Measurements from ENCODE around the gene ELMO3. TPM values are rescaled to one million over a fixed set of nuclear protein-coding genes. Genes with fewer than 3 reads are reported as not detected.
A peak's percentile ranks its signal among the peaks of the same experiment; 100 is the strongest.

The ELMO3 gene
- total and polyA plus RNA-seq, 2 of the 4 experiments (the other 2 are of a cell fraction): 0.36 to 1.6 TPM

- H3K36me3 ChIP-seq (ENCODE audit: control insufficient read depth, insufficient read depth, low read length): peaks cover 9% of the 10 kb centered on the region
- CTCF ChIA-PET: no interaction called here
These were observed 9.4 kb downstream of the ELMO3 start for GRCh38 chr16:67208154-67208896.

More at GRCh38 chr16:67208154-67208896, 9.4 kb downstream of the ELMO3 start:
- in situ Hi-C loops (cut with MboI; ENCODE audit: low sequenced_read_pairs) (no loop called here), intact Hi-C loops (cut with micrococcal nuclease) (no loop called here), dilution Hi-C loops (cut with HindIII; ENCODE audit: low sequenced_read_pairs, unreplicated experiment) (no loop called here)
- TF ChIP-seq CEBPB (IDR thresholded peaks at IDR 0.05; ENCODE audit: low read depth, low read length) (no peak), RFX5 (IDR thresholded peaks at IDR 0.05; ENCODE audit: low read depth, low read length) (no peak), CHD1 (IDR thresholded peaks at IDR 0.05; ENCODE audit: low read depth, low read length) (no peak), USF2 (IDR thresholded peaks at IDR 0.05; ENCODE audit: low read depth, low read length) (no peak), SMC3 (IDR thresholded peaks at IDR 0.05; ENCODE audit: low read depth, low read length) (no peak), NFE2L2 (IDR thresholded peaks at IDR 0.05; ENCODE audit: low read depth, low read length) (no peak), CTCF (conservative IDR thresholded peaks at IDR 0.05; ENCODE audit: low read depth, low read length) (no peak), MAZ (IDR thresholded peaks at IDR 0.05; ENCODE audit: borderline replicate concordance, low read depth, low read length) (no peak), FOS (IDR thresholded peaks at IDR 0.05; ENCODE audit: low read depth, low read length) (no peak), BHLHE40 (IDR thresholded peaks at IDR 0.05; ENCODE audit: low read depth, low read length) (no peak), RAD21 (IDR thresholded peaks at IDR 0.05; ENCODE audit: low read length) (no peak), MXI1 (IDR thresholded peaks at IDR 0.05; ENCODE audit: borderline replicate concordance, low read depth, low read length) (no peak)
- no peak overlapping the region for H3K56ac ChIP-seq (ENCODE audit: extremely low read depth, insufficient read depth, low read length)
- no peak overlapping the region for H3K23ac ChIP-seq (ENCODE audit: low read depth, low read length)
- no TSS peak for BruUV-seq (replicated peaks)
- peaks cover 0 to 9% of the 10 kb centered on the region in 2 experiments; a peak in 1 of 4 replicates for H3K79me1 ChIP-seq (ENCODE audit: low read depth in 1 of 2, low read length in 2 of 2)
- H2BK120ac ChIP-seq (ENCODE audit: low read depth, low read length): no peak overlapping the region
- no peak overlapping the region for H4K8ac ChIP-seq (ENCODE audit: low read depth in 2 of 2, low read length in 2 of 2)
- no peak overlapping the region for H3K4me3 ChIP-seq (ENCODE audit: insufficient read depth, low read depth, low read length)
- peak overlapping the region; percentile 70 for H2AK9ac ChIP-seq (replicated peaks; ENCODE audit: low read depth, low read length, poor library complexity)
- peak overlapping the region; percentile 53 for H3K14ac ChIP-seq (replicated peaks; ENCODE audit: low read depth, low read length)
- H3K9ac ChIP-seq (ENCODE audit: low read depth, low read length): no peak overlapping the region
- no peak overlapping the region for H4K91ac ChIP-seq (ENCODE audit: insufficient read depth, low read depth, low read length)
- peak overlapping the region; percentile 3; the same call in 1 of the 2 replicates for H2AK5ac ChIP-seq (ENCODE audit: low read depth, low read length)
- H2AFZ ChIP-seq (replicated peaks; ENCODE audit: low read length, poor library complexity): peak overlapping the region; percentile 8
- DNase-seq (no peak), ATAC-seq (ENCODE audit: low read depth) (no peak)
- no peak overlapping the region for H4K5ac ChIP-seq (ENCODE audit: low read depth, low read length)
- H3K4ac ChIP-seq (ENCODE audit: low read depth, low read length): peak overlapping the region; percentile 2; the same call in 1 of the 2 replicates
- no peak overlapping the region for H2BK20ac ChIP-seq (ENCODE audit: low read depth, low read length)
- H3K9me1 ChIP-seq (ENCODE audit: insufficient read depth, low read length): peaks cover 20% of the 10 kb centered on the region
- H3K9me3 ChIP-seq (ENCODE audit: control insufficient read depth, insufficient read depth, low read length): no peaks in the 10 kb centered on the region
- H3K27me3 ChIP-seq (ENCODE audit: control insufficient read depth, insufficient read depth, low read length): no peaks in the 10 kb centered on the region
- no peak overlapping the region for H2BK15ac ChIP-seq (ENCODE audit: low read depth, low read length)
- H4K20me1 ChIP-seq (ENCODE audit: insufficient read depth, low read length): 0 out of 2 replicates have a peak, but pooled peaks cover 6% of the 10 kb centered on the region
- WGBS, 2 experiments (ENCODE audit: extremely low coverage in 2 of 2, insufficient read length in 1 of 2): no CpG with 5 or more reads among the region's 11 CpGs
- no peak overlapping the region for H3K18ac ChIP-seq (ENCODE audit: low read depth, low read length)
- POLR2A ChIA-PET (ENCODE audit: unreplicated experiment): no interaction called here
- no peak overlapping the region for H3K4me2 ChIP-seq (ENCODE audit: low read depth, low read length)
- H3K27ac ChIP-seq (ENCODE audit: insufficient read depth, low read length): no peak overlapping the region
- peaks cover 8% of the 10 kb centered on the region for H3K4me1 ChIP-seq (ENCODE audit: control insufficient read depth, insufficient read depth, low read length)
- no peak overlapping the region for H2BK5ac ChIP-seq (ENCODE audit: low read depth, low read length, poor library complexity, severe bottlenecking)

All from IMR-90 (cell line).